GM21528 (cell line): ENCODE measurements around the gene TMEM109.

Source experiments
- ATAC-seq: cut with Tn5 transposase; IDR thresholded peaks from one replicate; pipeline ENCODE4 v1.9.1; 2021; ENCODE audit warnings: mild to moderate bottlenecking, moderate library complexity; ENCODE audit not compliant: unreplicated experiment, low FRiP score

TMEM109 gene

DNA sequence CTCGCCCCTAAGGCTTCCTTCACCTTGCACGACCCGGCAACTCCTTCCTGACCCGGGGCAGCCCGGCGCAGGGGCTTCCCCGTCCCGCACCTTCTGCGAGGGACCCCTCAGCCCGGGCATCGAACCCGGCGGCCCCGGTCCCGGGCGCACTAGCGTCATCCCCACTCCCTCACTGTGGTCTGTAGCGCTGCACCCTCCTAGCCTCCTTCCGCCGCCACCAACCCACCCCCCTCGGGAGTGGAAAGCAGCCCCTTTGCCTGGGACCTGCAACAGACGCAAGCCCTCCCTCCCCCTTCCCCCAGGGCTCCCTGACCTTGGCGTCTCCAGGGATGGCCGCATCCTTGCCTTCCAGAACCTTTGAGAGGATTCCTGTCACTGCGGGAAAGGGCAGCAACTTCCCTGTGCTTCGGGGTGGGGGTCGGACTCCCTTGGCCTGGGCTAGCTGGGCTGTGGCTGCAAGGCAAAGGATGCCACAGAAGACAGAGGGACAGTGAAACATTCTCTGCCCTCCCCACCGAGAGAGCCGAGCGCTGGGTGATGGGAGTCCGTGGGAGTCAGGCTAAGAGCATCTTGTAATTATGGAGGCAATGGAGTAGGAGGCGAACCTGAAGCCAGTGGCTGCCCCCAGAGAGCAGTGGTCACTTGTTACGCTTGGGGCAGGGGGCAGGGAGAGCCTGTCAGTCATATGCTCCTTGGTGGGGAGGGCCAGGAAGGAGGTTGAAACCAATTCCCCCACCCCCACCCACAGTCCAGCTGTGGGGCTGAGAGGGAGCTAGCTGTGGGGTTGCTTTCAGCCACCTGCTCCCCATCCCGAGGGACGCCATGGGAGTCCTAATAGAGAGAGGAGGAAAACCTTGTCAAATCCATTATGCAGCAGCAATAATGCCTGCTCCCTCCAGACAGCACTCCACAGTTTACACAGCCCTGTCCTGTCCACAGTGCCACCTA lies 11.2 kb downstream of the TMEM109 start:
- no peak for ATAC-seq

DNA sequence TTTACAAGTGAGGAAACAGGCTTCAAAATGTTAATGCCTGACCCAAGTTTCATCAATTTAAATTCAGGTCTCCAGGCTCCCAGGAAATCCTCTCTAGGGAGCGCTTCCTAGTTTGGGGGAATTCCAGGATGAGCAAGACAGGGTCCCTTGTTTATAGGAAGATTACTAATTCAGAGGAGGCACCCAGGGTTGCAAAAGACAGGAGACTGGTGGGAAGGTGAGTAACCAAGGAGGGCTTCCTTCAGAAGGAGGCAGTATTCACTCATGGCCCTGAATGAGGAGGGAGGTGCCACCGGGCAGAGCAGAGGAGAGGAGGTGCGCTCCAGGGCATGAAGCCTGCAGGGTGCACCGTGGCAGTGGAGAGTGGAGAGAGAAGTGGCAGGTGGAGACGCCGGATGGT lies 11.9 kb downstream of the TMEM109 start:
- no peak for ATAC-seq

DNA sequence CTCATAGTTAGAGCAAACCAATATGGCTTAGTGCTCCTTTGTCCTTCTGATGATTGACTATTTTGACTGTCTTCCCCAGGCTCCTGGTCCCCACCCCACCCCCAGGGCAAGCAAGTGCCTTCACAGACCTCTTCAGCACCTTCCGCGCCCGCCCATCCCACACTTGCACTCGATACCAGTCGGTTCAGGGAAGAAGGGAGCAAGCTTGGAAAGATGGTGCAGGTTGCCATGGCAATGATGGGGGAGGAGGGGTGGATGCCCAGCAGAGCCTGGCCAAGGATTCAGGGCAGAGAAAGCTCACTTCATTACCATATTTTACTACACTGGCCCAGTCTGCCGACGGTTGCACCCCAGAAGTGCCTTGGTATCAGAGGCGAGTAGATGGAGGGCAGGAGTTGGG lies 12.5 kb downstream of the TMEM109 start:
- no peak for ATAC-seq

DNA sequence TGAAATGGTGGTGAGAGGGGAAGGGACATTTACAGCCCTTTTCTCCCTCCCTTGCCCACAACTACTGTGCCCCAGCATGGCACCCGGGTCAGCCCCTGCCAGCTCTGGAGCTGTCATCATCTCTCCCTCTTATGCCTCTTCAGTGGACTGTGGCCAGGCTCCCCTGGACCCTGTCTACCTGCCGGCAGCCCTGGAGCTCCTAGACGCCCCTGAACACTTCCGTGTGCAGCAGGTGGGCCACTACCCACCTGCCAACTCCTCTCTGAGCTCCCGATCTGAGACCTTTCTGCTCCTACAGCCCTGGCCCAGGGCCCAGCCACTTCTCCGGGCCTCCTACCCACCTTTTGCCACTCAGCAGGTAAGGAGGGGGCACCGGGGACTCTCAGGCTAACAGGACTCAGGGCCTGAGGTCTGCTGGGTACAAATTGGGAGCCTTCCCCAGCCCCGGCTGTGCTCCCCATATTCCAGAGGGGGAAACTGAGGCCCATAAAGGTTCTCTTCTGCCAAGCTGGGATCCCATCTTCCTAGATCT lies 13.2 kb downstream of the TMEM109 start:
- no peak for ATAC-seq

DNA sequence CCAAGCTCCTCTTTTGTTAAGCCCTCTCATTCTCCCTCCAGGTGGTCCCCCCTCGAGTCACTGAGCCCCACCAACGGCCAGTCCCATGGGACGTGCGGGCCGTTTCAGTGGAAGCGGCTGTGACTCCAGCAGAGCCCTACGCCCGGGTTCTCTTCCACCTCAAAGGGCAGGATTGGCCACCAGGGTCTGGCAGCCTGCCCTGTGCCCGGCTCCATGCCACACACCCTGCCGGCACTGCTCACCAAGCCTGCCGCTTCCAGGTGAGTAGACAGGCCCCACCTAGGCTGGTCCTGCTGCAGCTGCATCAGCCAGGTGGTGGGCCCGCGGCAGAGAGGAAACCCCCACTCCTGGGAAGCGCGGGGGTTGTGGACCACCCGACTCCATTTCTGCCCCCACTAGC lies 13.6 kb downstream of the TMEM109 start:
- ATAC-seq: no peak

DNA sequence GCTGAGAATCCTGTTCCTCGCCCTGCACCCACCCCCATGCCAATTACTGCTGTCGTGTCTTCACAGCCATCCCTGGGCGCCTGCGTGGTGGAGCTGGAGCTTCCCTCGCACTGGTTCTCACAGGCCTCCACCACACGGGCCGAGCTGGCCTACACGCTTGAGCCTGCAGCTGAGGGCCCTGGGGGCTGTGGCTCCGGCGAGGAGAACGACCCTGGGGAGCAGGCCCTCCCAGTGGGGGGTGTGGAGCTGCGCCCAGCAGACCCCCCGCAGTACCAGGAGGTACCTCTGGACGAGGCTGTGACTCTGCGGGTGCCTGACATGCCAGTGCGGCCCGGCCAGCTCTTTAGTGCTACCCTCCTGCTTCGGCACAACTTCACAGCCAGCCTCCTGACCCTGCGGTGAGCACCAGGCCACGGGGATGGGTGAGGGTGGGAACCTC lies 14.6 kb downstream of the TMEM109 start:
- no peak for ATAC-seq

DNA sequence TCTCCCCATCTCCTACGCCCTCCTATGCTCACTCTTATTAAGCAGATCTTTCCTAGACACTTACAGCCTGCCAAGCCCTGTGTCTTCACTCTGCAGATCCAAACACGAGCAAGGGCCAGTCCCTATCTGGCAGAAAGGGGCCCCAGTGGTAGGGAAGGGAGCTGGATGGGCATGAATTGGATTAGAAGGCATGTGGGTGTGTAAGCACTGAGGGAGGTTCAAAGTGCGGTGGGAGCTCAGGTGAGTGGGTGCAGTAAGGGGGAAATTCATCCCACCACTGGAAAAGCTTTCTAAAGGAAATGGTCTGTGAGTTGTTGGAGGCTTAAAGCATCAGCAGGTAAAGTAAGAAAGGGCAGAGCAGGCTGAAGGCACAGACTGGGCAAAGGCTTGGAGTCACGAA lies 15.8 kb downstream of the TMEM109 start:
- ATAC-seq: no peak

DNA sequence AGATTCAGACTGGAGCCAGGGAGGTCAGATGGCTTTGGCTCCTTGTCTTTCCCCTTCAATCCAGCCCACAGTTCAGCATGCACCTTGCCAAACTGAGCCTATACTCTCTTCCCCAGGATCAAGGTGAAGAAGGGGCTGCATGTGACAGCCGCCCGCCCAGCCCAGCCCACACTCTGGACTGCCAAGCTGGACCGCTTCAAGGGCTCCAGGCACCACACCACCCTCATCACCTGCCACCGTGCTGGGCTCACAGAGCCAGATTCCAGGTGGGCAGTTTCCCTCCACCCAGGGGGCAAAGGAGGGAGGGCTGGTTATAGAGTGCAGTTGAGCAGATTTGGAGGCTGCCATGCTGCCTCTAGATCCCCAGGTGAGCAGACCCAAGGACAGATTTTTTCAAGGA lies 16.4 kb downstream of the TMEM109 start:
- ATAC-seq: no peak

DNA sequence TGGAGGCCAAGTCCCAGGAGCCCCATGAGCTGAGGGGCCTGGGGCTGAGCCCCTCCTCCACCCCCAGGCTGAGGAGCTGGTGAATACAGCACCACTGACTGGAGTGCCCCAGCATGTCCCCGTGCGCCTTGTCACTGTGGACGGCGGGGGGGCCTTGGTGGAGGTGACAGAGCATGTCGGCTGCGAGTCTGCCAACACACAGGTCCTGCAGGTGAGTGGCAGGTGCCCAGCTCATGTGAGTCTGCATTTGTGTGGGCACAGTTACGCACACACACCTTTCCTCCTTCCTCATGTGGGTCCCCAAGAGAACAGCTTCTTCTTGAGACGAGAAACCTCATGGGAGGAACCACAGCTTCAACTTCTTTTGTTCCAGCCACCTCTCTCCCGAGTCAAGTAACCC lies 18.0 kb downstream of the TMEM109 start:
- no peak for ATAC-seq

DNA sequence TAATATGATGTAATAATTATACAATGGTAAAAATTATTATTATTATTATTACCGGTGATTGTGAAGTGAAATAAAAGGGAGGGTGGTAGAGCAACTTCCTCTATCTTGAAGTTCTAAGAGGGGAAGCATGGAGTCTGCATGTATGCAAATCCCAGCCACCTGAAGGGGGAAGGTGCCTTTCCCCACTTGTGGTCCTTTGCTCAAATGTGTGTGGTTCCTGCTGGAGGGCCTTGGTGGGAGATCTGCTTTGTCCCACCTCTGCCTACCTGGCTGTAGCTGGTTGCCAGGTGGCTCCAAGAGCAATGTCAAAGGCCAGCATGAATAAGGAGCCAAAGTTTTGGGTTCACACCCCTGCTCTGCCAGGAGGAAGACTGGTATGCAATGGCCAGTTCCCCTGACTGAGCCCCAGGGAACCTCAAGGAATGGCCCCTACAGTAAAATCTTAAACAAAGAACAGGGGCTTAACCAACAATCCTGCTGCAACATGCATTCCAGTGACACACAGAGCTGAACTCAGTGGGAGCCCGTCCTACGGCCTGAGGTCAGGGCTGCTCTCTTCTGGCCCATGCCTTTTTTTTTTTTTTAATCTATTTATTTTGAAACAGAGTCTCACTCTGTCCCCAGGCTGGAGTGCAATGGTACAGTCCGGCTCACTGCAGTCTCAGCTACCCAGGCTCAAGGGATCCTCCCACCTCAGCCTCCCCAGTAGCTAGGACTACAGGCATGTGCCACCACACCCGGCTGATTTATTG lies 18.8 kb downstream of the TMEM109 start:
- ATAC-seq: no peak

DNA sequence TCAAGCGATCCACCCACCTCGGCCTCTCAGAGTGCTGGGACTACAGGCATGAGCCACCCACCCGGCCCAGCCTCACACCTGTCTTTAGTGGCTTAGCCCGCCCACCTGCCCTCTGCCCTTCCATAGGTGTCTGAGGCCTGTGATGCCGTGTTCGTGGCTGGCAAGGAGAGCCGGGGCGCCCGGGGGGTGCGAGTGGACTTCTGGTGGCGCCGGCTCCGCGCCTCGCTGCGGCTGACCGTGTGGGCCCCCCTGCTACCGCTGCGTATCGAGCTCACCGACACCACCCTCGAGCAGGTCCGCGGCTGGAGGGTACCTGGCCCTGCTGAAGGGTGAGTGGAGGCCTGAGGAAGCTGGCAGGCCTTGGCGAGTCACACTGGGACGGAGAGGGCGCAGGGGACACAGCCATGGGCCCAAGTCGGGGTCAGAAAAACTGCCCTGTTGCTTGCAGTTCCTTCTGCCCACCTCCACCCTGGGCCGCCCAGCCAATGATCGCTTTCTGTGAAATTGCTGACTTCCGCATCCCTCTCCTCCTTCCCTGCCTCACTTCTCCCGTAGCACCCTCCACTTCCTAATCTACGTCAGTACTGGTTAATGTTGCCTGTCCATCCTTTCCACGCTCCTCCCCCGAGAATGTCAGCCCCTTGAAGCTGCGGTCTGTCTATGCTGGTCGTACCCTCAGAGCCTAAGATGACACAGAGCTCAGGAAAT lies 19.6 kb downstream of the TMEM109 start:
- no peak for ATAC-seq

DNA sequence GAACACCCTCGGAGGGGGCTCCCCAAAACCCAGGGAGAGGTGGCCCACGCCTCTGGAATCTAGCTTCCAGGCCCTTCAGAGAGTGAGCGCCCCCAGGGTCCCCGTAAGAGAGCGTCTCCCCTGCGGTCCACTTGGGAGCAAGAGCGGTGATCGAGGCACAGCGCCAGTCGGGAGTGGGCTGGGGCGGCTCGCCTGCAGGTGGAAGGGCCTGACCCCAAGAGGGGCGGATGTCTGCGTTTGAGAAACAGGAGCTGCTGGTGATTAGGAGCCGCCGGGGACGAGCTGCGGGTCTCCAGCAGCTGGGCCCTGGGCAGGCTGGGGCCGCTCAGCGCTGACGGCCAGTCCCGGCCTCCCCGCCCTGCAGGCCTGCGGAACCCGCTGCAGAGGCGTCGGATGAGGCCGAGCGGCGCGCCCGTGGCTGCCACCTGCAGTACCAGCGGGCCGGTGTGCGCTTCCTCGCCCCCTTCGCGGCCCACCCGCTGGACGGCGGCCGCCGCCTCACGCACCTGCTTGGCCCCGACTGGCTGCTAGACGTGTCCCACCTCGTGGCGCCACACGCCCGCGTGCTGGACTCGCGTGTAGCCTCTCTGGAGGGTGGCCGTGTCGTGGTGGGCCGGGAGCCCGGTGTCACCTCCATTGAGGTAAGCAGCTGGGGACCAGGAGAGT lies 20.3 kb downstream of the TMEM109 start:
- no peak for ATAC-seq

DNA sequence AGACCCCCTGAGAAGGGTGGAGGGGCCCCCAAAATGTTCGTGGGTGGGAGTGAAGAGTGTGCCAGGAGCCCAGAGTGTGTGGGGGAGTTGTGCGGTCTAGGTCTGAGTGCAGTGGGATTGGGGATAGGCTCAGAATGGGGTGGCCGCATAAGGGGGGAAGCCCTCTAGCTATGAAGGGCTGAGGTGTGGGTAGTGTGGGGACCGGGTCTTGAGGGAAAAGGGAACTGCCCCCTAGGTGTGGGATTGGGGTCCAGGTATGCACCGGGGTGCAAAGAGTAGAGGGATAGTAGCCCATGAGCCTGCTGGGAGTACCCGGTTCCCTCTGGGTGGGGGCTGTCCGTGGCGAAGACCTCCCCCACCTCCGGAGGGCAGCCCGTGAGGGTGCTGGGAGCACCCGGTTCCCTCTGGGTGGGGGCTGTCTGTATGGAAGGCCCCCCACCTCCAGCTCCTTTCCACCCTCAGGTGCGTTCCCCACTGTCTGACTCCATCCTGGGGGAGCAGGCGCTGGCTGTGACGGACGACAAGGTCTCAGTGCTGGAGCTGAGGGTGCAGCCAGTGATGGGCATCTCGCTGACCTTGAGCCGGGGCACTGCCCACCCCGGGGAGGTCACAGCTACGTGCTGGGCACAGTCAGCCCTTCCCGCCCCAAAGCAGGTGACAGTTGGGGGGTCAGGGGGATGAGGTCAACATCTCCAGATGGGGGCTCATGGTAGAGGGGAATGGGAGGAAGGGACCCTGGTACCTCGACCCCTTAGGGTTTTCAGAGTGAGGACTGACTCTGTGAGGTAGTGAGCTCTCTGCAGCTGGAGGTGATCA lies 21.0 kb downstream of the TMEM109 start:
- ATAC-seq: no peak

DNA sequence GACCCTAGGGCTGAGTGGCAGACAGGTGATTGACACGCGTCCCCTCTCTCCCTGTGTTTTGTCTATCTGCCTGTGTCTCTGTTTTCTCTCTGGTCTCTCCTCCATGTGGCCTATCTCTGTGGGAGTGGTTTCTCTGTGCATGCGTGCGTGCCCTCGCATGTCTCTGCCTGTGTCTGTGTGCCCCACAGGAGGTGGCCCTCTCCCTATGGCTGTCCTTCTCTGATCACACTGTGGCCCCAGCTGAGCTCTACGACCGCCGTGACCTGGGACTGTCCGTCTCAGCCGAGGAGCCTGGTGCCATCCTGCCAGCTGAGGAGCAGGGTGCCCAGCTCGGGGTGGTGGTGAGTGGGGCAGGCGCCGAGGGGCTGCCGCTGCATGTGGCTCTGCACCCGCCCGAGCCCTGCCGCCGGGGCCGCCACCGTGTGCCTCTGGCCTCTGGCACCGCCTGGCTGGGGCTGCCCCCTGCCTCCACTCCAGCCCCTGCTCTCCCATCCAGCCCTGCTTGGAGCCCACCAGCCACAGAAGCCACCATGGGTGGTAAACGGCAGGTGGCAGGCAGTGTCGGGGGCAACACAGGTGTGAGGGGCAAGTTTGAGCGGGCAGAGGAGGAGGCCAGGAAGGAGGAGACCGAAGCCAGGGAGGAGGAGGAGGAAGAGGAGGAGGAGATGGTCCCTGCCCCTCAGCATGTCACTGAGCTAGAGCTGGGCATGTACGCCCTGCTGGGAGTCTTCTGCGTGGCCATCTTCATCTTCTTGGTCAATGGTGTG lies 21.9 kb downstream of the TMEM109 start:
- no peak for ATAC-seq

DNA sequence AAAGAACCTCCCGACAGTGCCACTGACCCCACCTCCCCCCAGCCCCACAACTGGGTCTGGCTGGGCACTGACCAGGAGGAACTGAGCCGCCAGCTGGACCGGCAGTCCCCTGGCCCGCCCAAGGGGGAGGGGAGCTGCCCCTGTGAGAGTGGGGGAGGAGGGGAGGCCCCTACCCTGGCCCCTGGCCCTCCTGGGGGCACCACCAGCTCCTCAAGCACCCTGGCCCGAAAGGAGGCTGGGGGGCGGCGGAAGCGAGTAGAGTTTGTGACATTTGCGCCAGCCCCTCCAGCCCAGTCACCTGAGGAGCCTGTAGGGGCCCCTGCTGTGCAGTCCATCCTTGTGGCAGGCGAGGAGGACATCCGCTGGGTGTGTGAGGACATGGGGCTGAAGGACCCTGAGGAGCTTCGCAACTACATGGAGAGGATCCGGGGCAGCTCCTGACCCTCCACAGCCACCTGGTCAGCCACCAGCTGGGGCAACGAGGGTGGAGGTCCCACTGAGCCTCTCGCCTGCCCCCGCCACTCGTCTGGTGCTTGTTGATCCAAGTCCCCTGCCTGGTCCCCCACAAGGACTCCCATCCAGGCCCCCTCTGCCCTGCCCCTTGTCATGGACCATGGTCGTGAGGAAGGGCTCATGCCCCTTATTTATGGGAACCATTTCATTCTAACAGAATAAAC lies 22.6 kb downstream of the TMEM109 start:
- no peak for ATAC-seq

DNA sequence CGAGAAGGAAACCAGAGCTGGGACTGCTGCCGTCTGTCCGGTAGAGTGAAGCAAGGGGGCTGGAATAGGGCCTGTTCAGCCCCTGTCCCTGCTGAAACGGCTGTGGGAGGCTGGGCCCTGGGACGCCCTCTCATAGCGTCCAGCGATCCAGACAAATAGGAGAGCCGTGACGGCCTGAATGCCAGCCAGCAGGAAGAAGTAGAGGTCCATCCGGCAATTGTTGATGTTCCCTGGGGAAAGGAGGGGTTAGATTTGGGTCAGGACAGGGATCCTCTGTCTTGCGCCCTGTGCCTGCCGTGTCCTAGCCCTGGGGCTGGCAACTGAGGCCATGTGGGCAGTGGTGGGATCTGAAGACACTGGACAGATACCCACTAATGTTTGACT lies 23.2 kb downstream of the TMEM109 start:
- ATAC-seq: no peak

DNA sequence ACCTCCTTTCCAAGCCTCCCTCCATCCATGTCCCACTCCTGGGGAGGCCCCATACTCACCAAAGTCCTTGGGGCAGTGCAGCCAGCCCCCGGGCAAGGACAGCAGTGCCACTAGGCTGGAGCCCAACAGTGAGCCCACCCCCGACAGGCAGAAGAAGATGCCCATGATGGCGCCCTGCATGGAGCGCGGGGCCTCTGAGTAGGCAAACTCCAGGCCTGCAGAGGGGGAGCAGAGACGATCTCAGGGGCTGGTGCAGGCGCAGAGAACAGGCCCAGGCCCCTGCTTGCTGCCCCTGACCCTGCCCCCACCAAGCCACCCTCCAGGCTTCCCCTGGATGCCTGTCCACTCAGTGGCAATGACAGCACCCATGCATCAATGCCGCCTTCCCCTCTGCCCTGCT lies 23.9 kb downstream of the TMEM109 start:
- no peak for ATAC-seq

DNA sequence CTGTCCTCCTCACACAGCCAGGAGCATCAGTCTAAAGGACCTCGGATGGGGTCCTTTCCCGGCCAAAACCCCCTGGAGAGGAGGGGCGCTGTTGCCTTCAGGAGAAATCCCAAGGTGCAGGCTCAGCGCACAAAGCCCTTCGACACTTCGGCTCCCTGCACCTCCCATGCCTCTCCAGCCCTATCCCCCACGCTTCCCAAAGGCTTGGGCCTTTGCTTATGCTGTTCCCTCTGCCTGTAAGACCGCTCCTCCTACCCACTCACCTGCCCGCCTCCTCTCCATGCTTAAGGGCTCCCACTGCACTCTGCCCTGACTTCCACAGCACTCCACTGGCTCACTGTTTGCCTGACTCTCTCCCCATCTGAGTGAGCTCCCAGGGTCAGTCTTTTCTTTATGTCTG lies 24.5 kb downstream of the TMEM109 start:
- no peak for ATAC-seq
